HEK293T (cell line): Measurements from ENCODE around the gene MRPL44.

Experiments used
- BHLHE40 ChIP-seq: fragments of 450-650 bp; IDR thresholded peaks from 2 replicates; pipeline ENCODE4 v1.6.1; 2016; ENCODE audit warnings: mild to moderate bottlenecking, moderate library complexity, borderline replicate concordance
- ELF4 ChIP-seq: fragments of 450-650 bp; IDR thresholded peaks from 2 replicates; pipeline ENCODE4 v1.6.1; 2017; ENCODE audit warnings: antibody characterized with exemption
- FOXA1 ChIP-seq: fragments of 450-650 bp; IDR thresholded peaks from 2 replicates; pipeline ENCODE4 v1.6.1; 2016; ENCODE audit warnings: mild to moderate bottlenecking
- FOXK2 ChIP-seq: fragments of 450-650 bp; IDR thresholded peaks from 2 replicates; pipeline ENCODE4 v1.6.1; 2016; ENCODE audit warnings: mild to moderate bottlenecking
- FOXM1 ChIP-seq: fragments of 450-650 bp; IDR thresholded peaks from 2 replicates; pipeline ENCODE4 v1.6.1; 2017; ENCODE audit warnings: mild to moderate bottlenecking, borderline replicate concordance
- HDGF ChIP-seq: fragments of 450-650 bp; IDR thresholded peaks from 2 replicates; pipeline ENCODE4 v1.6.1; 2017; ENCODE audit warnings: antibody characterized with exemption, borderline replicate concordance
- PKNOX1 ChIP-seq: fragments of 450-650 bp; IDR thresholded peaks from 2 replicates; pipeline ENCODE4 v1.6.1; 2016

- TF ChIP-seq BHLHE40 (no peak), FOXM1 (peak; percentile 81), FOXK2 (no peak), FOXA1 (no peak), HDGF (no peak), ELF4 (peak; percentile 24; the same call in 1 of the 2 replicates), PKNOX1 (peak; percentile 63; the same call in 1 of the 2 replicates)
These were observed 12.3 kb upstream of the MRPL44 start, which contains the start of gene WDFY1 for GRCh38 chr2:223944703-223945531.
